Epithelial cell of proximal tubule (primary cell): ENCODE measurements around the gene SMCO2. TPM values are rescaled to one million over a fixed set of nuclear protein-coding genes. Genes with fewer than 3 reads are reported as not detected.

Experiments used
- DNase-seq: peaks from one replicate; pipeline ENCODE4 v3.0.0-alpha.2; 2011; ENCODE audit warnings: low read depth
- H3K4me3 ChIP-seq: 2 replicates; pipeline ENCODE4 v1.5.1; 2011; ENCODE audit warnings: low read depth, mild to moderate bottlenecking, low read length
- CTCF ChIP-seq: conservative IDR thresholded peaks from 2 replicates; pipeline ENCODE4 v1.5.1; 2012; ENCODE audit warnings: low read depth, mild to moderate bottlenecking, low read length
- total RNA-seq: library from RNA; depleted of rRNA; stranded (reverse); fragments of >200 nt; gene quantifications from 2 replicates; pipeline ENCODE4 v1.2.3, GENCODE V29; 2015

The SMCO2 gene
- total RNA-seq: not detected in 2 replicates

GRCh38 chr12:27446436-27446835, at the start of gene SMCO2:
TSS of gene SMCO2 (plus strand) at chr12:27446736. CDS start at chr12:27470632, 23,896 bp downstream.
- DNase-seq: no peak
- H3K4me3 ChIP-seq: no peak within 1 kb of the TSS
- TF ChIP-seq CTCF: no peak

- DNase-seq: no peak
- H3K4me3 ChIP-seq: no peak overlapping the region
- TF ChIP-seq CTCF: no peak
These were observed 48.1 kb upstream of the SMCO2 start for GRCh38 chr12:27398466-27398865.

GRCh38 chr12:27399074-27399473, 47.5 kb upstream of the SMCO2 start:
- no peak for TF ChIP-seq CTCF
- no peak for DNase-seq
- no peak overlapping the region for H3K4me3 ChIP-seq

GRCh38 chr12:27400856-27401354, 45.6 kb upstream of the SMCO2 start:
- no peak for DNase-seq
- no peak for TF ChIP-seq CTCF
- H3K4me3 ChIP-seq: no peak overlapping the region

GRCh38 chr12:27412047-27412446, 34.5 kb upstream of the SMCO2 start:
- no peak overlapping the region for H3K4me3 ChIP-seq
- no peak for DNase-seq
- TF ChIP-seq CTCF: no peak

- DNase-seq: no peak
- no peak for TF ChIP-seq CTCF
- no peak overlapping the region for H3K4me3 ChIP-seq
These were observed 23.8 kb upstream of the SMCO2 start for GRCh38 chr12:27422697-27423096.

- no peak overlapping the region for H3K4me3 ChIP-seq
- peak; percentile 25 for DNase-seq
- peak; percentile 73 for TF ChIP-seq CTCF
These were observed 21.8 kb upstream of the SMCO2 start for GRCh38 chr12:27424631-27425230.
